ENCODE data around the gene OGFR.

OGFR gene

DNA sequence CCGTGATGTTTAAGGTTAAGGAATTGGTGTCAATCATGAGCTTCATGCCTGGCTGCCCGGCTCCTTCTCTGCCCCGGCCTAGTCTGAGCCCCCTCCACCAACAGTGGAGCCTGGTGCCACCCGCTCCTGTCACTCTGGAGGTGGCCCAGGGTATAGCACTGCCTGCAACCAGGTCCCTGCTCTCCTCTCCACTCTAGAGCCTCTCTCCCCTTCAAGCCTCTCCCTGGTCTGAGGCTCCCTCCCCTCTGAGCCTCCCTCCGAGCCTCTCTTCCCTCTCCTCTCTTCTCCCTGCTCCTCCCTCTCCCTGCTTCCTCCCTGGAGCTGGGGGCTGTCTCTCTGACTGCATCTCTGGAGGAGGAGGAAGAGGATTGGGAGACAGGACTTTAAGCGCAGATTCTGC is 39.6 kb upstream of the OGFR start:
- POLR2A ChIA-PET = no interaction called here
- no peak overlapping the region for H3K27ac ChIP-seq (ENCODE audit: extremely low read depth, low read depth, low read length)
- TF ChIP-seq, protein P1, sequence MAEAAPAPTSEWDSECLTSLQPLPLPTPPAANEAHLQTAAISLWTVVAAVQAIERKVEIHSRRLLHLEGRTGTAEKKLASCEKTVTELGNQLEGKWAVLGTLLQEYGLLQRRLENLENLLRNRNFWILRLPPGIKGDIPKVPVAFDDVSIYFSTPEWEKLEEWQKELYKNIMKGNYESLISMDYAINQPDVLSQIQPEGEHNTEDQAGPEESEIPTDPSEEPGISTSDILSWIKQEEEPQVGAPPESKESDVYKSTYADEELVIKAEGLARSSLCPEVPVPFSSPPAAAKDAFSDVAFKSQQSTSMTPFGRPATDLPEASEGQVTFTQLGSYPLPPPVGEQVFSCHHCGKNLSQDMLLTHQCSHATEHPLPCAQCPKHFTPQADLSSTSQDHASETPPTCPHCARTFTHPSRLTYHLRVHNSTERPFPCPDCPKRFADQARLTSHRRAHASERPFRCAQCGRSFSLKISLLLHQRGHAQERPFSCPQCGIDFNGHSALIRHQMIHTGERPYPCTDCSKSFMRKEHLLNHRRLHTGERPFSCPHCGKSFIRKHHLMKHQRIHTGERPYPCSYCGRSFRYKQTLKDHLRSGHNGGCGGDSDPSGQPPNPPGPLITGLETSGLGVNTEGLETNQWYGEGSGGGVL (tag by site-specific recombination; IDR thresholded peaks at IDR 0.05) = peak; percentile 72
- TF ChIP-seq, protein P2, sequence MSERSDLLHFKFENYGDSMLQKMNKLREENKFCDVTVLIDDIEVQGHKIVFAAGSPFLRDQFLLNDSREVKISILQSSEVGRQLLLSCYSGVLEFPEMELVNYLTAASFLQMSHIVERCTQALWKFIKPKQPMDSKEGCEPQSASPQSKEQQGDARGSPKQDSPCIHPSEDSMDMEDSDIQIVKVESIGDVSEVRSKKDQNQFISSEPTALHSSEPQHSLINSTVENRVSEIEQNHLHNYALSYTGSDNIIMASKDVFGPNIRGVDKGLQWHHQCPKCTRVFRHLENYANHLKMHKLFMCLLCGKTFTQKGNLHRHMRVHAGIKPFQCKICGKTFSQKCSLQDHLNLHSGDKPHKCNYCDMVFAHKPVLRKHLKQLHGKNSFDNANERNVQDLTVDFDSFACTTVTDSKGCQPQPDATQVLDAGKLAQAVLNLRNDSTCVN (tag by site-specific recombination; optimal IDR thresholded peaks at IDR 0.05) = no peak
- TF ChIP-seq, protein P3, sequence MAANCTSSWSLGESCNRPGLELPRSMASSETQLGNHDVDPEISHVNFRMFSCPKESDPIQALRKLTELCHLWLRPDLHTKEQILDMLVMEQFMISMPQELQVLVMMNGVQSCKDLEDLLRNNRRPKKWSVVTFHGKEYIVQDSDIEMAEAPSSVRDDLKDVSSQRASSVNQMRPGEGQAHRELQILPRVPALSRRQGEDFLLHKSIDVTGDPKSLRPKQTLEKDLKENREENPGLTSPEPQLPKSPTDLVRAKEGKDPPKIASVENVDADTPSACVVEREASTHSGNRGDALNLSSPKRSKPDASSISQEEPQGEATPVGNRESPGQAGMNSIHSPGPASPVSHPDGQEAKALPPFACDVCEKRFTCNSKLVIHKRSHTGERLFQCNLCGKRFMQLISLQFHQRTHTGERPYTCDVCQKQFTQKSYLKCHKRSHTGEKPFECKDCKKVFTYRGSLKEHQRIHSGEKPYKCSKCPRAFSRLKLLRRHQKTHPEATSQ (tag by site-specific recombination; IDR thresholded peaks at IDR 0.05) = no peak
- no peak for TF ChIP-seq TRIM28 (IDR thresholded peaks at IDR 0.05; ENCODE audit: borderline replicate concordance, low read length)
- peak; percentile 28; the same call in 1 of the 2 replicates for TF ChIP-seq ZBTB17 (tag by site-specific recombination; IDR thresholded peaks at IDR 0.05)
- no peaks in the 10 kb centered on the region for H3K9me3 ChIP-seq (ENCODE audit: control insufficient read depth, insufficient read depth, low read depth, low read length)
- H3K36me3 ChIP-seq (ENCODE audit: control insufficient read depth in 2 of 2, insufficient read depth in 1 of 2, low read length in 2 of 2) = no peaks in the 10 kb centered on the region
- CTCF ChIA-PET = interaction anchor here (1.0 kb wide), 1 partner anchor 26 kb away, joined by 4 read pairs; no protein-coding TSS in a partner anchor
- H3K4me1 ChIP-seq (ENCODE audit: control insufficient read depth, insufficient read depth, low read length) = no peaks in the 10 kb centered on the region
- H3K4me3 ChIP-seq (ENCODE audit: low read depth, low read length) = no peak overlapping the region

DNA sequence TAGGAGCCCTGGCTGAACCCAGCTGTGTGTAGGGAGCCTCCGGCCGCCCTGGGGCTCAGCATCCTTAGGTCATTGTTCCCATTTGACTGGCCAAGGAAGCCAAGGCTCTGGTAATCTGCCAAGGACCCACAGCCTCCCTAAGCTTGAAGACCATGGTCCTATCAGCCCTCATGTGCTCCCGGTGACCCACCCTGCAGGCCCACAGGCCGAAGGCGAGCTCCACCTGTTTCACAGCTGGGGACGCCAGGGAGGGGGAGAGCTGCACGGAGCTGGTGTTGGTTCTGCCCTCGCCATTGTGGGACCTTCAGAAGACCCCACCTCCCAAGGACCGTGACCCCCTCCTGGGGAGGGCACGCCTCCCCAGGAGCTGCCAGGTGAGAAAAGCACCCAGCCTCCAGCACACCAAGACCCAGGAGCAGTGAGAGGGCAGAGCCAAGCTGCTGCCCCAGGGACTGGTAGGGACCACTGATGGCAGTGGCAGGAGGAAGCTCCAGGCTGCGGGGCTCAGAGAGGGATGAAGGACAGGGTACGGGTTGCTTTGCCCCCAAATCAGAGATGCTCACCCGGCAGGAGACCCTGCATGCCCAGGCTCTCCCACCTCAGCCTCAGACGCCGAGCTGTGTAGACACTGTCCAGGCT is 39.1 kb upstream of the OGFR start:
- no peak for TF ChIP-seq ZNF223 (tag by site-specific recombination; IDR thresholded peaks at IDR 0.05)
- TF ChIP-seq, protein P4, sequence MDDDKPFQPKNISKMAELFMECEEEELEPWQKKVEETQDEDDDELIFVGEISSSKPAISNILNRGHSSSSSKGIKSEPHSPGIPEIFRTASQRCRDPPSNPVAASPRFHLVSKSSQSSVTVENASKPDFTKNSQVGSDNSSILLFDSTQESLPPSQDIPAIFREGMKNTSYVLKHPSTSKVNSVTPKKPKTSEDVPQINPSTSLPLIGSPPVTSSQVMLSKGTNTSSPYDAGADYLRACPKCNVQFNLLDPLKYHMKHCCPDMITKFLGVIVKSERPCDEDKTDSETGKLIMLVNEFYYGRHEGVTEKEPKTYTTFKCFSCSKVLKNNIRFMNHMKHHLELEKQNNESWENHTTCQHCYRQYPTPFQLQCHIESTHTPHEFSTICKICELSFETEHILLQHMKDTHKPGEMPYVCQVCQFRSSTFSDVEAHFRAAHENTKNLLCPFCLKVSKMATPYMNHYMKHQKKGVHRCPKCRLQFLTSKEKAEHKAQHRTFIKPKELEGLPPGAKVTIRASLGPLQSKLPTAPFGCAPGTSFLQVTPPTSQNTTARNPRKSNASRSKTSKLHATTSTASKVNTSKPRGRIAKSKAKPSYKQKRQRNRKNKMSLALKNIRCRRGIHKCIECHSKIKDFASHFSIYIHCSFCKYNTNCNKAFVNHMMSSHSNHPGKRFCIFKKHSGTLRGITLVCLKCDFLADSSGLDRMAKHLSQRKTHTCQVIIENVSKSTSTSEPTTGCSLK (tag by site-specific recombination; IDR thresholded peaks at IDR 0.05) = no peak
- TF ChIP-seq ZNF423 (tag by site-specific recombination; IDR thresholded peaks at IDR 0.05) = no peak
- no peak for TF ChIP-seq ZNF837 (tag by site-specific recombination; IDR thresholded peaks at IDR 0.05)
- no peak for TF ChIP-seq ZNF585B (tag by site-specific recombination; IDR thresholded peaks at IDR 0.05)
- no peak for TF ChIP-seq ZNF23 (tag by site-specific recombination; IDR thresholded peaks at IDR 0.05; ENCODE audit: borderline replicate concordance)
- TF ChIP-seq ZNF555 (tag by site-specific recombination; conservative IDR thresholded peaks at IDR 0.05) = no peak
- TF ChIP-seq ZNF112 (tag by site-specific recombination; IDR thresholded peaks at IDR 0.05) = no peak
- POLR2A ChIA-PET = no interaction called here

DNA sequence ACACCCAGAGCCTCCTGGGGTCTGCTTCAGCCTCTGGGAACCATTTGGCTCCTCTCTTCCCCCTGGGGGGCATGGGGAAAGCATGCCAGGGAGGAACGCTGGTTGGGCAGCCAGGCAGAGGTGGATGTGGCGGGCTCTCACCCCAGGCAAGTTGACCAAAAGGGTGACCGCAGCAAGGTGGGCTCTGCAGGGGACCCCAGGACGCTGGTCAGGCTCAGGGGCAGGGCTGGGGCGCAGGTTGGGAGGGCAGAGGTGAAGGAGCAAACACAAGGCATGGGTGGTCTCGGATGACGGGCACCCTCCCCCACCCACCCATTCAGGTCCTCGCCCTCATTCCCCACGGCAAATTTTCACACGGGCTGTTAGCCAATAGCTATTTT is 38.6 kb upstream of the OGFR start:
- no peak overlapping the region for H3K4me3 ChIP-seq (ENCODE audit: low read depth, low read length)
- no peak overlapping the region for H3K27ac ChIP-seq (ENCODE audit: extremely low read depth, low read depth, low read length)
- H3K9me3 ChIP-seq (ENCODE audit: control insufficient read depth, insufficient read depth, low read depth, low read length) = no peaks in the 10 kb centered on the region
- no peaks in the 10 kb centered on the region for H3K36me3 ChIP-seq (ENCODE audit: control insufficient read depth in 2 of 2, insufficient read depth in 1 of 2, low read length in 2 of 2)
- POLR2A ChIA-PET = no interaction called here
- CTCF ChIA-PET = interaction anchor here (0.6 kb wide), 1 partner anchor 574 kb away, joined by 3 read pairs; no protein-coding TSS in a partner anchor
- no peaks in the 10 kb centered on the region for H3K4me1 ChIP-seq (ENCODE audit: control insufficient read depth, insufficient read depth, low read length)
- no peak for TF ChIP-seq BCL11A (tag by site-specific recombination; IDR thresholded peaks at IDR 0.05; ENCODE audit: low read depth)
- TF ChIP-seq ZNF76 (tag by site-specific recombination; IDR thresholded peaks at IDR 0.05; ENCODE audit: borderline replicate concordance, low read depth) = no peak
- TF ChIP-seq, protein P5, sequence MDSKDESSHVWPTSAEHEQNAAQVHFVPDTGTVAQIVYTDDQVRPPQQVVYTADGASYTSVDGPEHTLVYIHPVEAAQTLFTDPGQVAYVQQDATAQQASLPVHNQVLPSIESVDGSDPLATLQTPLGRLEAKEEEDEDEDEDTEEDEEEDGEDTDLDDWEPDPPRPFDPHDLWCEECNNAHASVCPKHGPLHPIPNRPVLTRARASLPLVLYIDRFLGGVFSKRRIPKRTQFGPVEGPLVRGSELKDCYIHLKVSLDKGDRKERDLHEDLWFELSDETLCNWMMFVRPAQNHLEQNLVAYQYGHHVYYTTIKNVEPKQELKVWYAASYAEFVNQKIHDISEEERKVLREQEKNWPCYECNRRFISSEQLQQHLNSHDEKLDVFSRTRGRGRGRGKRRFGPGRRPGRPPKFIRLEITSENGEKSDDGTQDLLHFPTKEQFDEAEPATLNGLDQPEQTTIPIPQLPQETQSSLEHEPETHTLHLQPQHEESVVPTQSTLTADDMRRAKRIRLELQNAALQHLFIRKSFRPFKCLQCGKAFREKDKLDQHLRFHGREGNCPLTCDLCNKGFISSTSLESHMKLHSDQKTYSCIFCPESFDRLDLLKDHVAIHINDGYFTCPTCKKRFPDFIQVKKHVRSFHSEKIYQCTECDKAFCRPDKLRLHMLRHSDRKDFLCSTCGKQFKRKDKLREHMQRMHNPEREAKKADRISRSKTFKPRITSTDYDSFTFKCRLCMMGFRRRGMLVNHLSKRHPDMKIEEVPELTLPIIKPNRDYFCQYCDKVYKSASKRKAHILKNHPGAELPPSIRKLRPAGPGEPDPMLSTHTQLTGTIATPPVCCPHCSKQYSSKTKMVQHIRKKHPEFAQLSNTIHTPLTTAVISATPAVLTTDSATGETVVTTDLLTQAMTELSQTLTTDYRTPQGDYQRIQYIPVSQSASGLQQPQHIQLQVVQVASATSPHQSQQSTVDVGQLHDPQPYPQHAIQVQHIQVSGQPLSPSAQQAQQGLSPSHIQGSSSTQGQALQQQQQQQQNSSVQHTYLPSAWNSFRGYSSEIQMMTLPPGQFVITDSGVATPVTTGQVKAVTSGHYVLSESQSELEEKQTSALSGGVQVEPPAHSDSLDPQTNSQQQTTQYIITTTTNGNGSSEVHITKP (tag by site-specific recombination; IDR thresholded peaks at IDR 0.05) = no peak
- TF ChIP-seq ZNF785 (tag by site-specific recombination; IDR thresholded peaks at IDR 0.05) = no peak
- TF ChIP-seq ZNF223 (tag by site-specific recombination; IDR thresholded peaks at IDR 0.05) = no peak
- TF ChIP-seq ZNF48 (tag by site-specific recombination; IDR thresholded peaks at IDR 0.05) = no peak
- TF ChIP-seq SCRT1 (tag by site-specific recombination; IDR thresholded peaks at IDR 0.05; ENCODE audit: borderline replicate concordance) = no peak
- TF ChIP-seq SP2 (tag by site-specific recombination; IDR thresholded peaks at IDR 0.05) = no peak
- no peak for TF ChIP-seq ZSCAN23 (tag by site-specific recombination; IDR thresholded peaks at IDR 0.05)
- no peak for TF ChIP-seq ZBTB17 (tag by site-specific recombination; IDR thresholded peaks at IDR 0.05)

More for the DNA sequence above, 39.1 kb upstream of the OGFR start:
- no peaks in the 10 kb centered on the region for H3K36me3 ChIP-seq (ENCODE audit: control insufficient read depth in 2 of 2, insufficient read depth in 1 of 2, low read length in 2 of 2)
- H3K4me1 ChIP-seq (ENCODE audit: control insufficient read depth, insufficient read depth, low read length) = no peaks in the 10 kb centered on the region
- H3K9me3 ChIP-seq (ENCODE audit: control insufficient read depth, insufficient read depth, low read depth, low read length) = no peaks in the 10 kb centered on the region
- no peak overlapping the region for H3K27ac ChIP-seq (ENCODE audit: extremely low read depth, low read depth, low read length)
- CTCF ChIA-PET = interaction anchor here (0.6 to 1.0 kb wide), 2 partner anchors 26 to 573 kb away, joined by 3 to 4 read pairs; no protein-coding TSS in a partner anchor
- no peak overlapping the region for H3K4me3 ChIP-seq (ENCODE audit: low read depth, low read length)
